CMK (cell line): ENCODE results near the gene SNX30.

Experiments used
- DNase-seq: peaks from one replicate; pipeline ENCODE4 v3.0.0-alpha.2; 2010; ENCODE audit warnings: low read depth

SNX30 gene

GRCh38 chr9:112822618-112823017, 72.1 kb downstream of the SNX30 start:
- no peak for DNase-seq

- DNase-seq = no peak
Measured at GRCh38 chr9:112823257-112823656, 72.7 kb downstream of the SNX30 start.

GRCh38 chr9:112831281-112831851, 80.8 kb downstream of the SNX30 start:
- no peak for DNase-seq

- DNase-seq = no peak
Measured at GRCh38 chr9:112831969-112832368, 81.4 kb downstream of the SNX30 start.

GRCh38 chr9:112833081-112833480, 82.5 kb downstream of the SNX30 start:
- DNase-seq = no peak

GRCh38 chr9:112836394-112836793, 85.8 kb downstream of the SNX30 start:
- no peak for DNase-seq

GRCh38 chr9:112838342-112838741, 87.8 kb downstream of the SNX30 start:
- no peak for DNase-seq

GRCh38 chr9:112839331-112839730, 88.8 kb downstream of the SNX30 start:
- no peak for DNase-seq

GRCh38 chr9:112841261-112841660, 90.7 kb downstream of the SNX30 start:
- DNase-seq = no peak

GRCh38 chr9:112842555-112842954, 92.0 kb downstream of the SNX30 start:
- DNase-seq = no peak

GRCh38 chr9:112844771-112845542, 94.4 kb downstream of the SNX30 start:
- no peak for DNase-seq

- no peak for DNase-seq
Measured at GRCh38 chr9:112846528-112847488, 96.2 kb downstream of the SNX30 start.

GRCh38 chr9:112848316-112849151, 98.0 kb downstream of the SNX30 start:
- no peak for DNase-seq

- no peak for DNase-seq
Measured at GRCh38 chr9:112849363-112849922, 98.9 kb downstream of the SNX30 start.

GRCh38 chr9:112850840-112851239, 100.3 kb downstream of the SNX30 start:
- no peak for DNase-seq

GRCh38 chr9:112852741-112853504, 102.4 kb downstream of the SNX30 start:
- no peak for DNase-seq

- DNase-seq = no peak
Measured at GRCh38 chr9:112853882-112854585, 103.5 kb downstream of the SNX30 start.

GRCh38 chr9:112854657-112855056, 104.1 kb downstream of the SNX30 start:
- DNase-seq = no peak

GRCh38 chr9:112856200-112856599, 105.6 kb downstream of the SNX30 start:
- no peak for DNase-seq

GRCh38 chr9:112856843-112857242, 106.3 kb downstream of the SNX30 start:
- no peak for DNase-seq
